RPMI7951 (cell line): ENCODE measurements around the gene CD276. TPM values are rescaled to one million over a fixed set of nuclear protein-coding genes. Genes with fewer than 3 reads are reported as not detected.
"Not testable (repeated sequence)": the region's sequence is repeated elsewhere in the genome, so short reads cannot be mapped to it uniquely, and the experiment has no call there.

ENCODE experiments used
- DNase-seq: peaks from one replicate; pipeline ENCODE4 v3.0.0-alpha.2; 2012; ENCODE audit warnings: low read depth
- total RNA-seq: library from RNA; depleted of rRNA; stranded (reverse); fragments of >200 nt; shearing (Covaris generic); gene quantifications from 2 replicates; pipeline ENCODE4 v1.2.3, GENCODE V29; 2014

CD276 gene
- total RNA-seq, 1 experiment from 2014 or later = 84.3 TPM

DNA sequence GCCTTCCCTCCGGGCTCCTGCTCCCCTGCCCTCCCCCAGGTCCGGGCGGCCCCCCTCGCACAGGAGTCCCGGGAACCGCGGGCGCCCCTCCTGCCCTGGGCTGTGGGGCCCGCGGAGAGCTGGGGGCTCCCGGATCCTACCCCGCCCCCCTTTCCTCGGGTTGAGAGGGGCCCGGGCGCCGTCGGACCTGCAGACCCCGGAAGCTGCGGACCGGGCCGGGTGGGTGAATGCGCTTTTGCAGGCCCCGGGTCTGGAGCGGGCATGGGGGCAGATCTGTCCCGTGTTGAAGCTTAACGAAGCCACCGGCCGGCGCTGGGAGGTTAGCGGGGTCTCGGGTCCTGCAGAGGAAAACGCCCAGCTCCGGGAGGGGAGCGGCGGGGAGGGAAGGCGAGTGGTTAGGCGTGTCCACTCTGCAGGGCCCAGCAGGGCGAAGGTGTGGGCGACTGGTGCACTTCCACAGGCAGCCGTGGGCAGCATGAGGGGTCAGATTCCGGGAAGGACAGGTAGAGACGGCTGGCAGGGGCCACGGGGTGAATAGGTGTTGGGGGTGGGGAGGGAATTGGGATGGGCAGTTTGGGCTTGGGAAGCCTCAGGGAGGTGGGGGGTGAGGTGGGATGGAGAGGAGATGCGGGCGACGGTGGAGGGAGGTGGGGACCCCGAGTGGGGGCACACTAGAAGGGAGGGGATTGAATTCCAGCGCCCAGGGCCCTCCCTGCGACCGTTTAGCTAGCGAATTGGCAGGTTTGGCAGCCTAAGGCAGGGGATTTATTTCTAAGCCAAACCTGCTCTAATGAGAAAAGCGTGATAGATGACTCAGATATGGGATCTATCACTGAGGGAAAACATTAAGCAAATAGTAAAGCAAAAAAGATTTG, 635 bp downstream of the CD276 start:
- DNase-seq = peak; percentile 62

DNA sequence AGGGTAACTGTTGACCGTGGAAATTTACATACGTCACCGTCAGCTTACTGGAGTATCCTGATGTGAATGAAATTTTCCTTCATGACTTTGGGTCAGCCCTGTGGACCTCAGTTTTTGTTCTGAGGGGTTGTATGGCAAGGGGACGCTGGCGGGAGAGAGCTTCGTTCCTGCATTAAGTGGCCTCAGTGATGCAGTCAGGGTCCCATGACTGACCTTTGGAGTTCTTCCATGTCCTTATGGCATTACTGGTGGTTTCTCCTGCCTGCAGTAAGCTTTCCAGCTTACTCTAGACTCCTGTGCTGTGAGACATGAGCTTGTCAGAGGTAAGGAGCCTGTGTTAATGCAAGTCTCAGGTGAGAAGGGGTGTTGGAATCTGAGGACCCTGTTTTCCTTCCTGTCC, 1.8 kb downstream of the CD276 start:
- no peak for DNase-seq

DNA sequence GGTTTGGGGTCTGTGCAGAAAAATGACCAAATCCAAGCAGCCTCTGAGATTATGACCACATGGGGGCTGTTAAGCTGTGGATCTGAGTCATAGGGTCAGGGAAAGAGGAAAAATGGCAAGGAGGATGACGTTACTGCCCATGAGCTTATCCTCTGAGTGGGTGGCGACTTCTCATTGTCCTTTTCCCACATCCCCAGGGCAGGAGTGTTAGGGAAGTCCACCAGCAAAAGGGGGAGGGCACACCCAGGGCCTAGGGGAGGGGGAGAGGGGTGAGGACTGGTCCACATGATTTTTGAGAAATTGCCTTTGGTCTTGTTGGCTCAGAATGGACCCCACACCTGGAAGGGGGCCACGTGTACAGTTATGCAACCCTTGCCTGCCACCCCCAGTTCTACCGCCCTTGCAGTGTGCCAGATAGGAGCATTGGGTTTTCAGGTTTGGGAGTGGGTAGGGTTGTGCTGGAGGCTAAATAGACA, 2.6 kb downstream of the CD276 start:
- peak; percentile 90 for DNase-seq

DNA sequence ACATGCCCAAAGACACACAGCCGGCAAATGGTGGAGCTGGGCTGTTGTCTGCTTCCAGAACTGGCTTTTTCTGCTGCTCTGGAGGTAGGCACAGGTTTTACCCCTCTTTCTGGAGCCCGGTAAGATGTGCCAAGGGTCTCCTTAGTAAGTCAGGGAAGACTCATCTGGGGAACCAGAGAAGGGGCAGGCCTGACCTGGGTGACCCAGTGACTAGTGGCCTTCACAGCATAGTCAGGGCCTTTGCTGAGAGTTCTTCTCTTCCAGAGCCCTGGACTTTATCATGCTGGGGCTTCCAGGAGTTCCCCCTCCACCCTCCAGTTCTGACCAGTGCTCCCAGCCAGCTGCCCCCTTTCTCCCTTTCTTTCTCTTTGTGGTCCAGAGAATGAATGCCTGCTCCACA, 3.2 kb downstream of the CD276 start:
- no peak for DNase-seq

DNA sequence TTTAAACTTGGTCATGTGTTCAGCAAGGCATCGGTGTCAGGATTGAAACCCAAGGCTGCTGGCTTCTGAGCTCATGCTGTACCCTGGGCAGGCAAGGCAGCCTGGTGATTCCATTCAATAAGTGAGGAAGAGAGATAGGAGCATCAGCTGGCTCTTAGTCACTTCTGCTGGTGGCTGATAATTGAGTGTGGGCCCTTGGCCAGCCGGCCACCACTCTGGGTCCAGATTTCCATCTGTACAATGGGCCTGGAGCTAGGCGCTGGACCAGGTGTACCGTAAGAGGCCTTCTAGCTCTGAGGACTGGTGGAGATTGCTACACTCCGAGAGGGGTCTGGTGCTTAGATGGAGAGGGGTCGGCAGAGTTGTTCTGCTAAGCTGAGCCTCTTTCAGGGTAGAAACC, 4.3 kb downstream of the CD276 start:
- peak; percentile 50 for DNase-seq

DNA sequence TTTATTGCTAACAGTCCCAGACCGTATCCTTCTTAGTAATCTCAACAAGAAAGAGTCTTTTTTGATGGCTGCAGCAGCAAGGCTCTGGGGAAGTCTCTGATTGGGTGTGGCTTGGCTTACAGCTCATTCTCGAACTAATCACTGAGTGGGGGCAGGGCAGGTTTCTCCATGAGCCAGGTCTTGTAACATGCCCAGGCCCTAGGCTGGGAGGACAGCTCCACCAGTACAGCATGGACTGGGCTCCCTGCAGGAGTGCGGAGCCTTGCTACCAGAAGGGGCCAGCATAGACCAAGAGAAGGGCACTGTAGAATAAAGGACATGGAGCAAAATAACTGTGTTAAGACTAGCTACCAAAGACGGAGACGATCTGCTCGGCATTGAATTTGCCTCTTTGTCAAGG, 7.2 kb downstream of the CD276 start:
- peak; percentile 65 for DNase-seq

DNA sequence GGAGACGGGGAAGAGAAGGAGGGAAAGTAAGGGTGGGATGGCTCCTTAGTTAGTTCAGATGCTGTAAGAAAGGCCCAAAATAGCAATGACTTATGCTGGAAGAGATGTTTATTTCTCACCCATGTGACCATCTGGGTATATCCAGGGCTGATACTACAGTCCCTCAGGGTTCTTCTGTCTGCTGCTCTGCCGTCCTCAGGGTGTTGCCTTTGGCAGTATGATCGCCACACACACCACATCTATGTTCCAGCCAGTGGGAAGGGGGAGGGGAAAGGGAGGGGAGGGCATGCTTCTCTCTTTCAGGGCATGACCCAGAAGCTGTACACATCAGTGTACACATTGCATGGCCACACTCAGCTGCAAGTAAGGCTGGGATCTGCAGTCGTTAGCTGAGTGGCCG, 10.2 kb downstream of the CD276 start:
- DNase-seq = peak; percentile 26

DNA sequence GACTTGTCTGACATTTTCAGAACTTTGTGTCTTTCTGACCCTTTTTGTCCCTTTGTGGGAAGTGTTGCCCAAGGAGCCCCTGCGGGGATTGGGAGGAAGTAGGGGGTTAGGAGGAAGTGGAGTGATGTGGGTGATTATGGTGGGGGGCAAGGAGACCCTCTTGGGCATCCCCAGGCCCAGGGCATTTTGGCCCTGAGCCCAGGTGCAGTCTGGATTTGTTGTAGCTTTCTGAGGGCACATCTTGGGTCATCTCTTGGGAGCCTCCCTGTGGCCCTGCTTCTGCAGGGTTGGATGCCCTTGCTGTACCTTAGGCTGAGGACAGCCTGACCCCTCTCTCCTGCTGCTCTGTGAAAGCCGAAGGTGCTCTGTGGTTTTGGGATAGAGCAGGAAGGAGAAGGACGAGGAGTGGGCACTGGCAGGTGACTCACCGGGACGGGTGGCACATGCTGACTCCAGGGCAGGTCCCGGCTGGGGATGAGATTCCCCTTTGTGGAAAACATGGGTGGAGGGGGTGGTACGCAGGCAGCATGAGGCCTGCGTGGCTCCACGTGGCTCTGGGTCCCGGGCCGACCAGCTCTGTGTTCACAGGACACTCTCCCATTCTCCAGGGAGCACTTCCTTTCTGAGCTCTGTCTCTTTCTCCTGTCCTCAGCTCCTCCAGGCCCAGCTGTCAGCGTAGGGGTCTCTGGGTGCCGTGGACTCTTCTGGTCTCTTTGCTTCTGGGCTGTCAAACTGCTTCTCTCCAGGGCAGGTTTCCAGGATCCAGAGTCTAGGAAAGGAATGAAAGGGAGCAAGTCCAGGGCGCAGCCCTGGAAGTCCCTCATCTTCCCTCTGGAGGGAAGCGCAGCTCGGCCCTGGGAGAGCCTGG, 11.8 kb downstream of the CD276 start:
- DNase-seq = no peak

DNA sequence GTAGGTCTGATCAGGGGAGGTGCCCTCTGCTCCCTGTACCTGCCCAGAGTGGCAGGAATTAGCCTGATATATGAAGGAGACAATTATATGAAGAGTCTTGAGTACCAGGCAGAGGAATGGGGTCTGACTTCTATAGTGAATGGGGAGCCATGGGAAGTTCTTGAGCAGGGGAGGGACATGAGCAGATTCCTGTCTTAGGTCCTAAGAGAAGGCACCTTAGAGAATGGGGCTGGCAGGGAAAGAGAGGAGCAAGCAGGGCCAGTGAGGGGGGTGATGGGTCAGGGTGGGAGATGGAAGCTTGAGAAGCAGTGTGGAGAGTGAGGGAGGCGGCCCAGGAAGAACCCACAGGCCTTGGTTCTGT, 12.4 kb downstream of the CD276 start:
- DNase-seq = no peak

DNA sequence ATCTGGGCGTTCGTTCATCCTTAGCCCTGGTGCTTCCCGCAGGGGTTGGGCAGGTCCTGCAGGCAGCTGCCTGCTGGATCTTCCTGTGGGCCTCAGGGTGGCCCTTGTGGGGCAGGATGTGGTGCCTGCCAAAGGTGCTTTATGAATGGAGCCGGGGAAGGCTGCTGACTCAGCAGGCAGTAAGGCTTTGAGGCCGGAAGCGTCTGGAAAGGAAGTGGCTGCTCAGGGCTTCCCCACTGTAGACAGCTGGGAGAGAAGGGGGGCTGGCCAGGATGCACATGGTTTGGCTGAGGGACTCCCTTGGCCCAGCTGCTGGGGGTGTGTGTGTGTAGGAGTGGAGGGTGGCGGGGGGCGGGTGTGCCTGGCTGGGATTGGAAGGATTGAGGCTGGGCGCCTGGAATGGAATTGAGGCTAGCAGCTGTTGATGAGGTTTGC, 12.9 kb downstream of the CD276 start:
- peak; percentile 99 for DNase-seq

DNA sequence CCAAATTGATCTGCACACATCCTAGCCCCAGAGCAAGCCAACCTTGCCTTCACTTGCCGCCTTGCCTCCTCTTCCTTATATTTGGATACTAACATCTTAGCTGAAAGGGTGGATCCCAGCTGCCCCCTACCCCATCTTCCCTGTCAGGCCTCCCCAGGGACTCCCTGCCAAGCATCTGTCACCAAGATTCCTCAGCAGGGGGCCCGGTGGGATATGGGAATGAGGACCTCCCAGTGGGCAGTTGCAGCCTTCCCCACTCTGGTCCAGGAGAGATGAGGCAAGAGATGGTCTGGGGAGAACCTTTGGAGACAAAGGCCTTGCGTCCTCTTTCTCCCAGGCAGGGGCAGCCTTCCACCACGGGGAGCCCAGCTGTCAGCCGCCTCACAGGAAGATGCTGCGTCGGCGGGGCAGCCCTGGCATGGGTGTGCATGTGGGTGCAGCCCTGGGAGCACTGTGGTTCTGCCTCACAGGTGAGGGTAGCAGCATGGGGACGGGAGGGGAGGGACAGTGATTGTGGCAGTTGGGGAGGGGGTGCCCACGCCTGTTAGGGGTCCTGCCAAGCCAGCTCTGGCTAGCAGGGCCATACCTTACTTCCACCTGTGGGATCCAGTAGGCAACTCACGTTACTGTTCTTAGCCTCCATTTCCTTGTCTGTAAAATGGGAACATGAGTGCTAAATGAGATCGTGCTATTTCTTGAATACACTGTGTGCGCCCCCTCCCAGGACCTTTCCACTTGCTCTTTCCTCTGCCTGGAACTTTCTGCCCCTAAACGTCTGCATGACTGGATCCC, 15.3 kb downstream of the CD276 start:
- DNase-seq = no peak

DNA sequence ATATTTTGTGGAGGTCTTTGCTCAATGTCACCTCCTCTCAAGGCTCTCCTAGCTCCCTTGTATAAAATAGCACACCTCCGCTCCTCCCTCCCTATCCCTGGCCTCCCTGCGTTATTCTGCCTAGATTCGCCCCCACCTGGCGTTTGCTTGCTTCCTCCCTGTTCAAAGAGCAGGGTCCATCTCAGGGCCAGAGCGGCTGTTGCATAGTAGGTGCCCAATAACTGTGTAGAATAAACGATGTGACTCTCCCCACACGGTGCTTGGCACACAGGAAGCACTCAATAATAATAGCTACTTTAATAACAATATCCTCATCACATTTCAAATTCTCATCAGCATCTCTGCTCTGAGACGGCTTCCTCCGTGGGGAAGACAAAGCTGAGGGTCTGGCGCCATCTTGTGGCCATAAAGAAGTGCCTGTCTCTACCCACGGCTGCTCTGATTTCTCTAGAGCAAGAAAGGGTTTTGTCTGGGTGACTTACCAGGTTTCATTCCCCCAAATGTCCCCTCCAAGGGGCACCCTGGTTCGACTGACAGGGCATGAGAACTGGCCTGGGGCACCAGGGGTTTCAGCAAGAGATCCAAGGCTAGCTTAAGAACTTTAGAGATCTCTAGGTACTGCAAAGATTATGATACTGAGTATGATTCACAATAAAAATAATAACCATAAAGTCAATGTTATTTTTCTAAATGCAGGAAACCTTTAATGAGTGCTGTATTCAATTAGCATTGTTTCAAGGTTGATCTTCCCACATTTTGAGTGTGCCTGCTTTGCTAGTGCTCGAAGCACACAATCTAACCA, 16.1 kb downstream of the CD276 start:
- peak; percentile 74 for DNase-seq

DNA sequence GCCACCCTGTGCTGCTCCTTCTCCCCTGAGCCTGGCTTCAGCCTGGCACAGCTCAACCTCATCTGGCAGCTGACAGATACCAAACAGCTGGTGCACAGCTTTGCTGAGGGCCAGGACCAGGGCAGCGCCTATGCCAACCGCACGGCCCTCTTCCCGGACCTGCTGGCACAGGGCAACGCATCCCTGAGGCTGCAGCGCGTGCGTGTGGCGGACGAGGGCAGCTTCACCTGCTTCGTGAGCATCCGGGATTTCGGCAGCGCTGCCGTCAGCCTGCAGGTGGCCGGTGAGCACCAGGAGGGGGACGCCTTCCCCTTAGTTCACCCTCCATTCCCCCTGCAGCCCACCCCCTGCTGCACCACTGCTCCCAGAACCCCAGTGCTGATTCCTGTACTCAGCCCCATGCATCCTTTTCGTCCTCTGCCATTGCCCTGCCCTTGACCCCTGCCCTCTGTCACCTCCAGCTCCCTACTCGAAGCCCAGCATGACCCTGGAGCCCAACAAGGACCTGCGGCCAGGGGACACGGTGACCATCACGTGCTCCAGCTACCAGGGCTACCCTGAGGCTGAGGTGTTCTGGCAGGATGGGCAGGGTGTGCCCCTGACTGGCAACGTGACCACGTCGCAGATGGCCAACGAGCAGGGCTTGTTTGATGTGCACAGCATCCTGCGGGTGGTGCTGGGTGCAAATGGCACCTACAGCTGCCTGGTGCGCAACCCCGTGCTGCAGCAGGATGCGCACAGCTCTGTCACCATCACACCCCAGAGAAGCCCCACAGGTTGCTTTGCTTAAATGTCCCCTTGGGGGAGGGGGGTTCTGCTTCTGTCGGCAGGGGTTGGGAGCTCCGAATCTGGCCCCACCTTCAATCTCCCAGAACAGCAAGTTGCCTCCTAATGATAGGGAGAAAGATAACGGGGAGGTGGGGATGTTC, 18.4 kb downstream of the CD276 start:
- not testable (repeated sequence) for DNase-seq

DNA sequence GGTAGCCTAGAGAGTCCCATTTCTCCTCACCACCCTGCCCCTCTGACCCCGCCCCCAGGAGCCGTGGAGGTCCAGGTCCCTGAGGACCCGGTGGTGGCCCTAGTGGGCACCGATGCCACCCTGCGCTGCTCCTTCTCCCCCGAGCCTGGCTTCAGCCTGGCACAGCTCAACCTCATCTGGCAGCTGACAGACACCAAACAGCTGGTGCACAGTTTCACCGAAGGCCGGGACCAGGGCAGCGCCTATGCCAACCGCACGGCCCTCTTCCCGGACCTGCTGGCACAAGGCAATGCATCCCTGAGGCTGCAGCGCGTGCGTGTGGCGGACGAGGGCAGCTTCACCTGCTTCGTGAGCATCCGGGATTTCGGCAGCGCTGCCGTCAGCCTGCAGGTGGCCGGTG, 19.4 kb downstream of the CD276 start:
- not testable (repeated sequence) for DNase-seq

DNA sequence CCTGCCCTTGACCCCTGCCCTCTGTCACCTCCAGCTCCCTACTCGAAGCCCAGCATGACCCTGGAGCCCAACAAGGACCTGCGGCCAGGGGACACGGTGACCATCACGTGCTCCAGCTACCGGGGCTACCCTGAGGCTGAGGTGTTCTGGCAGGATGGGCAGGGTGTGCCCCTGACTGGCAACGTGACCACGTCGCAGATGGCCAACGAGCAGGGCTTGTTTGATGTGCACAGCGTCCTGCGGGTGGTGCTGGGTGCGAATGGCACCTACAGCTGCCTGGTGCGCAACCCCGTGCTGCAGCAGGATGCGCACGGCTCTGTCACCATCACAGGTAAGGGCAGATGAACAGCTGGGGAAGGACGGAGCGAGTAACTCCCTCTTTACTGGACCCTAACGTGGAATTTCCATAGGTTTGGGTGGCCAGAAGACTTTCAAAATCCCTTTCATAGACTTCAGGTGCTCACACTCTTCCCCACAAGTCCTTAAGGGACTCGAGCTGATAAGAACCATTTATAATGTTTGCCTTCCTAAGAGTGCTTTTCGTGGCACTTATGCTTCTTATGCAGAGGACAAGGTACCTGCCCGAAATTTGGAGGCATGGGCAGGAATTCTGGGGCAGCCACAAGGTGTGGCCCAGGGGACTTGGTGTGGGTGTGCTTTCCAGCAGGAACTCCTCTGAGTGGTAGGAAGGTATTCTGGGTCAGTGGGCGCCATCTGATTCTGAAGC, 20.1 kb downstream of the CD276 start:
- not testable (repeated sequence) for DNase-seq

DNA sequence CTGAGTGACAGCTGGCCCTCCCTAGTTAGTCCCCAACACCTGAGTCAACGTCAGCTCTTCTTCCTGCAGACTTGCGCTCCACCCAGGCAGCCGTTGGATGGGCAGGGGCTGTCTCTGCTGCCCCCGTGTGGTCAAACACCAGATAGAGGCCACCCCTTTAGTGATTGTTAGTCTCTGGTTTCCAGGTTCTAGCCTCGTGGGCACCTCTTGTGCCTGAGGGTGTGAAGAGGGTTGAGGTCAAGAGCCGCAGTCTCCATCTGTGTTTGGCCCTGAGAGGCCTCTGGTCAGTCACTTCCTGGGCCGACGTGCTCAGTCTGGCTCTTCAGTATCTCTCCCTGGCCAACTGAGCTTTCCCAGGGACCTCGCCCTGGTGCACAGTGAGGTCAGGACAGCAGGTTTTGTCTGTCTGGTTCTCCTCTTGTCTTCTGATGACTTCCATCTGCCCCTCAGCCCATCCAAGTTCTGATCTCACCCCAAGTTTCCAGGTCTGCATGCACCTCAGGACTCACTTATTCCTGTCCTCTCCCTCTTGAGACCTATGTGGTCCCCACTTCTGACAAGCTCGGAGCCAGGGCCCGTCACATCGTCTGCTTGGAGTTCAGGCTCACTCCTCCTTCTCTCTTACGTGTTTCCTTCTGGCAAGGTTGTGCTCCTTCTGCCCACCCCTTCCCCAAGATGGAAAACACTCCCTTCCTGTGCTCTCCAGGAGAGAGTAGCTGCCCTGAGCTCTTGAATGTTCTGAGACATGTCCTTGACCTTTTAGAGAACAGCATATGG, 20.9 kb downstream of the CD276 start:
- DNase-seq = peak; percentile 45

DNA sequence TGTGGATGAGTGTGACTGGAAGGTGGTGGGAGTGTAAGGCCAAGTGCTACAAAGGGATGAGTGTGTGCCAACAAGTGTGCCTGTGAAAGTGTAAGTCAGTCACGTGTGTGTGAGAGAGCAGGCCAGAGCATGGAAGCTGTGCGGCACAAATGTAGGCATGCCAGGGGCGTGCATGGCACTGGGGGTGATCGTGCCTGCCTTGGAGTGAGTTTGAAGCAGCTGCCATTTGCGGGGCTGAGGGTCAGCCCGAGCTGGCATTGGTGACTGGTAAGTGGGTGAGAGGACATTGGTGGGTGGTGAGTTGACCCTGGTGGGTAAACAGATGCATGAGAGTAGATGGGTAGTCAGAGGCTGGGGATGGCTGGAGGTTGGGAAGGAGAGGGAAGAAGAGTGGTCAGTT, 24.5 kb downstream of the CD276 start:
- no peak for DNase-seq

DNA sequence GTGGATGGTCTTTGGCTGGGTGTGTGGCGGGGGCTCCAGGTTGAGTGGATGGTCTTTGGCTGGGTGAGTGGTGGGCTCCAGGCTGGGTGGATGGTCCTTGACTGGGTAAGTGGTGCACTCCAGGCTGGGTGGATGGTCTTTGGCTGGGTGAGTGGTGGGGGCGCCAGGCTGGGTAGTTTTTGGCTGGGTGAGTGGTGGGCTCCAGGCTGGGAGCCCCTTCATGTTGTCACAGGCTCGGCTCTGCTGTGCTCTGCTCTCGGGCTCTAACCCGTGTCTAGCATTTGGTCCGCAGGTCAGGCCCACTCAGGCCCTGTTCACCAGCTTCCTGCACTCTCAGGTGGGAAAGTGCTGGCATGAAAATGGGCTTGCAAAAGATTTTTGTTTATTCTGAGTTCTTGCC, 25.1 kb downstream of the CD276 start:
- DNase-seq = no peak
